Measurements from ENCODE around the gene FAM81B. TPM values are rescaled to one million over a fixed set of nuclear protein-coding genes. Genes with fewer than 3 reads are reported as not detected.

The FAM81B gene
- polyA plus RNA-seq, 1 of the 3 experiments (the other 2 are of a cell fraction): 0.21 TPM

GRCh38 chr5:95406426-95407090 lies 15.4 kb downstream of the FAM81B start:
- Histone ChIP-seq H3K4me1 (ENCODE audit: control insufficient read depth in 1 of 2, insufficient read depth in 2 of 2, low read depth in 1 of 2, low read length in 1 of 2) (peaks cover 0 to 9% of the 10 kb centered on the region in 2 experiments), H3K4me2 (peak overlapping the region; percentile 65; the same call in 1 of the 2 replicates), H3K9ac (no peak overlapping the region), H2AFZ (ENCODE audit: low read depth) (peak overlapping the region; percentile 76; the same call in 1 of the 2 replicates), H3K27ac (ENCODE audit: low read depth in 2 of 2, low read length in 1 of 2) (peak overlapping the region; percentile 39 to 70), H3K9me3 (no peaks in the 10 kb centered on the region), H3K36me3 (replicated peaks in 1 of 2; ENCODE audit: control insufficient read depth in 1 of 2, insufficient read depth in 2 of 2, low read length in 1 of 2) (no peaks in the 10 kb centered on the region), H3K9me2 (no peaks in the 10 kb centered on the region), H3F3A (replicated peaks; ENCODE audit: insufficient read depth) (peaks cover 14% of the 10 kb centered on the region), H4K20me1 (ENCODE audit: insufficient read depth) (no peaks in the 10 kb centered on the region), H3K4me3 (ENCODE audit: low read depth in 2 of 2, low read length in 1 of 2) (0 out of 4 replicates have a peak overlapping the region, but pooled peaks of 1 of the 2 experiments have one; percentile 23), H3K27me3 (ENCODE audit: insufficient read depth) (no peaks in the 10 kb centered on the region), H3K79me2 (ENCODE audit: insufficient read depth) (no peaks in the 10 kb centered on the region)
- ChIA-PET CTCF (no interaction called here), POLR2A (no interaction called here)
- peak; percentile 27; the same call in 1 of the 2 replicates for TF ChIP-seq TCF12 (IDR thresholded peaks at IDR 0.05)
- peak; percentile 24; the same call in 1 of the 2 replicates for TF ChIP-seq NFIC (IDR thresholded peaks at IDR 0.05; ENCODE audit: borderline replicate concordance)
- TF ChIP-seq EP300 (IDR thresholded peaks at IDR 0.05; ENCODE audit: borderline replicate concordance in 1 of 2, low read depth in 1 of 2, low read length in 1 of 2): 0 out of 4 replicates have a peak, but pooled peaks of 1 of the 2 experiments have one; percentile 16
- TF ChIP-seq USF2 (IDR thresholded peaks at IDR 0.05; ENCODE audit: borderline replicate concordance, low read depth, low read length): no peak
- 4% methylated on average over 5 of the region's 5 CpGs for WGBS (ENCODE audit: low lambda C conversion rate)
- no peak for DNase-seq

GRCh38 chr5:95410279-95410678 lies 19.1 kb downstream of the FAM81B start:
- Histone ChIP-seq H3K9me2 (no peaks in the 10 kb centered on the region; the same call in 1 of the 2 replicates), H3K4me1 (ENCODE audit: control insufficient read depth in 1 of 2, insufficient read depth in 2 of 2, low read depth in 1 of 2, low read length in 1 of 2) (peaks cover 0 to 9% of the 10 kb centered on the region in 2 experiments), H2AFZ (ENCODE audit: low read depth) (no peak overlapping the region), H3K4me3 (ENCODE audit: low read depth in 2 of 2, low read length in 1 of 2) (no peak overlapping the region), H3K36me3 (replicated peaks in 1 of 2; ENCODE audit: control insufficient read depth in 1 of 2, insufficient read depth in 2 of 2, low read length in 1 of 2) (no peaks in the 10 kb centered on the region), H3K9me3 (no peaks in the 10 kb centered on the region), H3K4me2 (no peak overlapping the region), H4K20me1 (ENCODE audit: insufficient read depth) (no peaks in the 10 kb centered on the region), H3K9ac (no peak overlapping the region), H3K27me3 (ENCODE audit: insufficient read depth) (no peaks in the 10 kb centered on the region), H3F3A (replicated peaks; ENCODE audit: insufficient read depth) (peaks cover 14% of the 10 kb centered on the region), H3K27ac (ENCODE audit: low read depth in 2 of 2, low read length in 1 of 2) (no peak overlapping the region), H3K79me2 (ENCODE audit: insufficient read depth) (no peaks in the 10 kb centered on the region)
- DNase-seq: no peak
- CTCF ChIA-PET: interaction anchor here (0.7 kb wide), 1 partner anchor 17 kb away, joined by 3 read pairs; no protein-coding TSS in a partner anchor
- TF ChIP-seq ELF1 (IDR thresholded peaks at IDR 0.05) (no peak), JUND (IDR thresholded peaks at IDR 0.05) (no peak), NFIC (IDR thresholded peaks at IDR 0.05; ENCODE audit: borderline replicate concordance) (no peak), USF1 (IDR thresholded peaks at IDR 0.05; ENCODE audit: borderline replicate concordance, low read depth) (no peak), CHD2 (IDR thresholded peaks at IDR 0.05; ENCODE audit: low read length, partially characterized antibody) (no peak), ZBTB33 (IDR thresholded peaks at IDR 0.05; ENCODE audit: borderline replicate concordance, low read depth) (no peak), FOXJ3 (CRISPR knock-in tag; IDR thresholded peaks at IDR 0.05) (no peak)
- 68% methylated on average over 2 of the region's 2 CpGs for WGBS (ENCODE audit: low lambda C conversion rate)
- POLR2A ChIA-PET: no interaction called here

Measured in SK-N-SH (cell line).